ENCODE data around the gene CTCFL. TPM values are rescaled to one million over a fixed set of nuclear protein-coding genes. Genes with fewer than 3 reads are reported as not detected.

Gene CTCFL
- total and polyA plus RNA-seq, 2 of the 13 experiments (the other 11 are each of a cell fraction or from before 2014, with no cell fraction given): 0.04 TPM; not detected in 1

- TF ChIP-seq HMGXB3 (CRISPR knock-in tag; IDR thresholded peaks at IDR 0.05; ENCODE audit: borderline replicate concordance) (peak; percentile 66; the same call in 1 of the 2 replicates), ZBTB1 (CRISPR knock-in tag; IDR thresholded peaks at IDR 0.05; ENCODE audit: borderline replicate concordance) (no peak), JDP2 (CRISPR knock-in tag; IDR thresholded peaks at IDR 0.05; ENCODE audit: borderline replicate concordance) (no peak), ZHX2 (IDR thresholded peaks at IDR 0.05; ENCODE audit: low read depth) (peak; percentile 47; the same call in 1 of the 2 replicates), ZHX2 (CRISPR knock-in tag; IDR thresholded peaks at IDR 0.05; ENCODE audit: borderline replicate concordance) (no peak), ZNF329 (CRISPR knock-in tag; IDR thresholded peaks at IDR 0.05; ENCODE audit: low read depth) (no peak), ZNF746 (CRISPR knock-in tag; IDR thresholded peaks at IDR 0.05) (no peak), TEAD2 (CRISPR knock-in tag; IDR thresholded peaks at IDR 0.05) (no peak), ZNF660 (CRISPR knock-in tag; IDR thresholded peaks at IDR 0.05; ENCODE audit: borderline replicate concordance, low read depth) (no peak), NR1H2 (CRISPR knock-in tag; IDR thresholded peaks at IDR 0.05; ENCODE audit: borderline replicate concordance, low read depth) (no peak), KMT2B (CRISPR knock-in tag; IDR thresholded peaks at IDR 0.05) (no peak), ETS1 (CRISPR knock-in tag; IDR thresholded peaks at IDR 0.05) (no peak)
These were observed 22.2 kb upstream of the CTCFL start (continued) for GRCh38 chr20:57546956-57547649.
